Uterus (tissue), 2 donors: ENCODE results near the gene BACE2.

ENCODE experiments used
- POLR2A ChIP-seq, 2 donors: fragments of 450-650 bp; IDR thresholded peaks; one replicate each; pipeline ENCODE4 v1.6.1; 2016; ENCODE audit warnings: antibody characterized with exemption in 2 of 2, mild to moderate bottlenecking in 1 of 2, moderate library complexity in 1 of 2
- TF ChIP-seq, protein P1 (sequence below), 4 experiments: fragments of 200-600 bp in 2 of 4; fragments of 450-650 bp in 2 of 4; sonication (generic) in 2 of 4; IDR thresholded peaks; one replicate each; pipeline ENCODE4 v1.5.1; 2016 to 2019; ENCODE audit warnings: antibody characterized with exemption in 4 of 4, mild to moderate bottlenecking in 2 of 4, moderate library complexity in 1 of 4

- no peak for TF ChIP-seq POLR2A (IDR thresholded peaks at IDR 0.05)
- TF ChIP-seq, protein P1, sequence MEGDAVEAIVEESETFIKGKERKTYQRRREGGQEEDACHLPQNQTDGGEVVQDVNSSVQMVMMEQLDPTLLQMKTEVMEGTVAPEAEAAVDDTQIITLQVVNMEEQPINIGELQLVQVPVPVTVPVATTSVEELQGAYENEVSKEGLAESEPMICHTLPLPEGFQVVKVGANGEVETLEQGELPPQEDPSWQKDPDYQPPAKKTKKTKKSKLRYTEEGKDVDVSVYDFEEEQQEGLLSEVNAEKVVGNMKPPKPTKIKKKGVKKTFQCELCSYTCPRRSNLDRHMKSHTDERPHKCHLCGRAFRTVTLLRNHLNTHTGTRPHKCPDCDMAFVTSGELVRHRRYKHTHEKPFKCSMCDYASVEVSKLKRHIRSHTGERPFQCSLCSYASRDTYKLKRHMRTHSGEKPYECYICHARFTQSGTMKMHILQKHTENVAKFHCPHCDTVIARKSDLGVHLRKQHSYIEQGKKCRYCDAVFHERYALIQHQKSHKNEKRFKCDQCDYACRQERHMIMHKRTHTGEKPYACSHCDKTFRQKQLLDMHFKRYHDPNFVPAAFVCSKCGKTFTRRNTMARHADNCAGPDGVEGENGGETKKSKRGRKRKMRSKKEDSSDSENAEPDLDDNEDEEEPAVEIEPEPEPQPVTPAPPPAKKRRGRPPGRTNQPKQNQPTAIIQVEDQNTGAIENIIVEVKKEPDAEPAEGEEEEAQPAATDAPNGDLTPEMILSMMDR (IDR thresholded peaks at IDR 0.05), result no peak
Observed at GRCh38 chr21:41162096-41162495, 5.9 kb upstream of the BACE2 start.
